A549 treated with Hydrocortisone at 1 μM for 4 hours (cell line): Measurements from ENCODE around the gene STAP1. TPM values are rescaled to one million over a fixed set of nuclear protein-coding genes. Genes with fewer than 3 reads are reported as not detected.

Source experiments
- total RNA-seq: library from RNA; stranded (reverse); fragments of 200-300 nt; extraction: Qiagen RNA extraction; gene quantifications from 5 replicates; pipeline ENCODE4 v1.2.3, GENCODE V29; 2022

The STAP1 gene, protein sequence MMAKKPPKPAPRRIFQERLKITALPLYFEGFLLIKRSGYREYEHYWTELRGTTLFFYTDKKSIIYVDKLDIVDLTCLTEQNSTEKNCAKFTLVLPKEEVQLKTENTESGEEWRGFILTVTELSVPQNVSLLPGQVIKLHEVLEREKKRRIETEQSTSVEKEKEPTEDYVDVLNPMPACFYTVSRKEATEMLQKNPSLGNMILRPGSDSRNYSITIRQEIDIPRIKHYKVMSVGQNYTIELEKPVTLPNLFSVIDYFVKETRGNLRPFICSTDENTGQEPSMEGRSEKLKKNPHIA
- not detected in 5 replicates for total RNA-seq

DNA sequence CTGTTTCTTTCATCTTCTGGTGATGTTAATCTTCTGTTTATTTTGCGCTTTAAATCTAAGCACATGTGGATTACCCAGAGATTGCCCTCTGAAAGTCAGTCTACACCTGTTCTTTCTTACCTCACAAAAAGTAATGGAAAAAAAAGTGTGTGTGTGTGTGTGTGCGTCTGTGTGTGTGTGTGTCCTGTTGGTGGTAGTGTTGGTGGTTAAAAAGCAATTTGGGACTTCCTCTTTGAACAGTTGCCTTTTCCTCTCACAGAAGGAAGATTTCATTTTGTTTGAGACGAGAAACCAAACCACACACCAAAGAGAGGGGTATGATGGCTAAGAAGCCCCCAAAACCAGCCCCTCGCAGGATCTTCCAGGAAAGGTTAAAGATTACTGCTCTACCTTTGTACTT, at the start of gene STAP1:
Gene STAP1 (plus strand): TSS at position 235 of the 400 bp plus-strand sequence. CDS start 83 bp downstream, at position 318.

DNA sequence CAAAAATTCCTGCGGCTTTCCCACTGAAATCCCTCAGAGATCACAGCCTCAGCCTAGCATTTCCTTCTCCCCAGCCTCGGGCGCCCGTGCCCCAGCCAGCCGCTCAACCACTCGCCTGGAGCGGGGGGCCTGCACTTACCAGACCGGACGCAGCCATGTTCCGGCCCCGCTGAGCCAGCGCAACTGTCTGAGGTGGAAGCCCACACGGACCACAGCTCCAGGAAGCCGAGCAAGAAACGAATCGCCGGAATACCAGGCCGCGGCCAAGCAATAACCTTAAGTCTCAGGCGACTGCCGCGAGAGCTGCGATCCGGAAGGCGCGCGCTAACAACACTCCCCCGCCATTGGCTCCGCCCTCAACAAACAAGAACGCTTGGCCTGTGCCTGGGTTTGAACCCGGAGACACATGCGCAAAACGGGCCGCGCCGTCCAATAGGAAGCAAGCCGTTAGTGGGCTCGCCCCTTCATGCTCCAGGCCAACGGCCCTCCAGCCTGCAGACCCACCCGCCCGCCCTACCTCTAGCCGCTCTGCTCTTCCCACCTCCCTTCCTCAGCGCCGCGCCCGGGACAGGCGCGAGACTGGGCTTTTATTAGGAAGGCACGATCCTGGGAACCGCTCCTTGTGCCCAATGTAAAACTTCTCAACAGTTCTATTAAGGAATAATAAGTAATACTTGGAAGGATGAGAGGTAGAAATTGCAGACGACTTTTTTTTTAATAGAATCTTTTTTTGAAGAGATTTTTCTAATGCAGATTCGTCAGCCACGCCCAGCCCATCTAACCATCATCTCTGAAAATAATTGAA, 13.1 kb upstream of the STAP1 start, which contains the start of gene CENPC:
Gene CENPC (minus strand): TSS at position 305 of the 805 bp plus-strand sequence. CDS start 148 bp downstream, at position 157.

Other genes starting within 250 kb of the STAP1 start
- 2.8 to 4.2 TPM (median 4.0 TPM) in 5 replicates for gene CENPC, start 13.2 kb upstream of the STAP1 start, total RNA-seq
- gene UBA6, start 142.4 kb downstream of the STAP1 start, total RNA-seq, result 11.9 to 27.5 TPM (median 15.8 TPM) in 5 replicates
- not detected in 5 replicates for gene GNRHR, start 195.7 kb downstream of the STAP1 start, total RNA-seq